GM06990 (cell line): ENCODE data around the gene UBAP2.

ENCODE experiments used
- DNase-seq: peaks from one replicate; pipeline ENCODE4 v3.0.0-alpha.2; 2011; ENCODE audit not compliant: insufficient read length; ENCODE audit errors: extremely low read depth
- H3K27me3 ChIP-seq: replicated peaks from 2 replicates; pipeline ENCODE4 v1.6.0; 2011; ENCODE audit warnings: low read length; ENCODE audit not compliant: control insufficient read depth, insufficient read depth
- H3K36me3 ChIP-seq: 2 replicates; pipeline ENCODE4 v1.5.1; 2011; ENCODE audit warnings: low read length; ENCODE audit not compliant: control insufficient read depth, insufficient read depth
- H3K4me3 ChIP-seq: replicated peaks from 2 replicates; pipeline ENCODE4 v1.5.1; 2011; ENCODE audit warnings: low read depth, mild to moderate bottlenecking, control low read depth, low read length
- TF ChIP-seq, protein P1 (sequence below): IDR thresholded peaks from 2 replicates; pipeline ENCODE4 v1.5.1; 2011; ENCODE audit warnings: low read length, control low read depth, mild to moderate bottlenecking, inconsistent platforms; ENCODE audit not compliant: insufficient read depth, poor library complexity, severe bottlenecking

Gene UBAP2

DNA sequence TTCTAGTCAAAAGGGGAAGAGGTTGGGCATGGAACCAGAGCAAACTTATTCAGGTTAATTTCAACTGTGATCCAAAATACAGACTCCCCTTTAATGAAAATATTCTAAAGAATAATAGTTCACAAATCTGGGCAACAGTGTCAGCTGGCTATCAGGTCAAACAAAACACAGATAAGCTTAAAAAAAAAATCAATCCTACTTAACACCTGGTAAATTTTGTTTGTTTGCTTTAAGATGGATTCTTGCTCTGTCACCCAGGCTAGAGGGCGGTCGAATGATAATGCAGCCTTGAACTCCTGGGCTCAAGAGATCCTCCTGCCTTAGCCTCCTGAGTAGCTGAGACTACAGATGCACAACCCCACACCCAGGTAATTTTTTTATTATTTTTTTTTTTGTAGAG lies 89.0 kb downstream of the UBAP2 start:
- DNase-seq = no peak
- Histone ChIP-seq H3K27me3 (no peaks in the 10 kb centered on the region), H3K4me3 (no peak overlapping the region), H3K36me3 (peaks cover 5% of the 10 kb centered on the region)
- TF ChIP-seq, protein P1, sequence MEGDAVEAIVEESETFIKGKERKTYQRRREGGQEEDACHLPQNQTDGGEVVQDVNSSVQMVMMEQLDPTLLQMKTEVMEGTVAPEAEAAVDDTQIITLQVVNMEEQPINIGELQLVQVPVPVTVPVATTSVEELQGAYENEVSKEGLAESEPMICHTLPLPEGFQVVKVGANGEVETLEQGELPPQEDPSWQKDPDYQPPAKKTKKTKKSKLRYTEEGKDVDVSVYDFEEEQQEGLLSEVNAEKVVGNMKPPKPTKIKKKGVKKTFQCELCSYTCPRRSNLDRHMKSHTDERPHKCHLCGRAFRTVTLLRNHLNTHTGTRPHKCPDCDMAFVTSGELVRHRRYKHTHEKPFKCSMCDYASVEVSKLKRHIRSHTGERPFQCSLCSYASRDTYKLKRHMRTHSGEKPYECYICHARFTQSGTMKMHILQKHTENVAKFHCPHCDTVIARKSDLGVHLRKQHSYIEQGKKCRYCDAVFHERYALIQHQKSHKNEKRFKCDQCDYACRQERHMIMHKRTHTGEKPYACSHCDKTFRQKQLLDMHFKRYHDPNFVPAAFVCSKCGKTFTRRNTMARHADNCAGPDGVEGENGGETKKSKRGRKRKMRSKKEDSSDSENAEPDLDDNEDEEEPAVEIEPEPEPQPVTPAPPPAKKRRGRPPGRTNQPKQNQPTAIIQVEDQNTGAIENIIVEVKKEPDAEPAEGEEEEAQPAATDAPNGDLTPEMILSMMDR = no peak

DNA sequence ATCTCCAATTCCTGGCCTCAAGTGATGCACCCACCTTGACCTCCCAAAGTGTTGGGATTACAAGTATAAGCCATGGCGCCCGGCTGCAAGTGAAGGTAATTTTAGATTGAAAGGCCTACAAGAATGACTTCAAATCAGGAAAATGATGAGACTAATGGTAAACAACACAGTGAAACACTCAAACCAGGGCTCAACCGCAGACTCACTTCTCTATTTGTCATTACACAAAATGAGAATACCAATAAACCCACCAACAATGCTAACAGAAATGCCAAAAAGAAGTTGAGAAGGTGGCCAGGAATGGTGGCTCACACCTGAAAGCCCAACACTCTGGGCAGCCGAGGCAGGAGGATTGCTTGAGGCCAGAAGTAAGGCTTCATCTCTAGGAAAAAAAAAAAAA lies 92.1 kb downstream of the UBAP2 start:
- no peak overlapping the region for H3K4me3 ChIP-seq
- peak; percentile 14 for DNase-seq
- no peaks in the 10 kb centered on the region for H3K27me3 ChIP-seq
- TF ChIP-seq, protein P1 = no peak
- peaks cover 7% of the 10 kb centered on the region for H3K36me3 ChIP-seq

DNA sequence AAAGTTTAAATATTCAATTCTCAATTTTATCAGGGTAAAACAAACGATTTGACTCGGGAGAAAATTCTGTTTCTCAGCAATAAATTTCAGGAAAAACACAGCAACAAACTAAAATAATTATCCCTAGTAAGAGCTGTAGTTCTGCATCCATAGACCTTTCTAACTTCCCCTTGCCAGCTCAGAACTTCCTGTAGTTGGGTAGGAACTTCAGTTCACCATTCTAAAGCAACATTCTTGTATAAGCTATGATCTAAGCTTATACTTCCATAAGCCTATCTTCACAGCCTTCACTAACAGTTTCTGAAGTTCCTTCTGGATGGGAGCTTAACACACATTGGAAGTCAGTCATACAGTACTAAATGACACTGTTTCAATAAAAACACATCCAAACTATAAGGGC lies 96.6 kb downstream of the UBAP2 start:
- TF ChIP-seq, protein P1 = no peak
- peaks cover 5% of the 10 kb centered on the region for H3K36me3 ChIP-seq
- DNase-seq = no peak
- H3K27me3 ChIP-seq = no peaks in the 10 kb centered on the region
- H3K4me3 ChIP-seq = no peak overlapping the region

DNA sequence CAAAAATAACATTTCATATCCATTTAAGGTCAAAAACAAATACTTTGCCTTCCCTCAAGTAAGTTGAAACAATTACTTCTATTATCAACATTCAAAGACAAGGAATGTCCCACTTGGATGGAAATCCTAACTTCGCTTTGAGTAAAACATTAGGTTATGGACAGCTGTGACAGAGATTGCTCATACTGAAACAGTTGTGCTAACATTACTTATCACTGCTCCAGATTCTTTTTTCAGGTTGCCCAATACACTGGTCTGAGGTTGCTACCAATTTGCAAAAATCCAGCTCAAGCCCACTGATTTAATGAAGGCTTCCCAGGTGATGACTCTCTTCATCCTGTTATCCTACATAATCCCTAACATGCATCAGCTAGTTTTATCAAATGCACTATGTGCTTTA lies 98.3 kb downstream of the UBAP2 start:
- TF ChIP-seq, protein P1 = no peak
- Histone ChIP-seq H3K27me3 (no peaks in the 10 kb centered on the region), H3K36me3 (peaks cover 10% of the 10 kb centered on the region), H3K4me3 (no peak overlapping the region)
- no peak for DNase-seq

DNA sequence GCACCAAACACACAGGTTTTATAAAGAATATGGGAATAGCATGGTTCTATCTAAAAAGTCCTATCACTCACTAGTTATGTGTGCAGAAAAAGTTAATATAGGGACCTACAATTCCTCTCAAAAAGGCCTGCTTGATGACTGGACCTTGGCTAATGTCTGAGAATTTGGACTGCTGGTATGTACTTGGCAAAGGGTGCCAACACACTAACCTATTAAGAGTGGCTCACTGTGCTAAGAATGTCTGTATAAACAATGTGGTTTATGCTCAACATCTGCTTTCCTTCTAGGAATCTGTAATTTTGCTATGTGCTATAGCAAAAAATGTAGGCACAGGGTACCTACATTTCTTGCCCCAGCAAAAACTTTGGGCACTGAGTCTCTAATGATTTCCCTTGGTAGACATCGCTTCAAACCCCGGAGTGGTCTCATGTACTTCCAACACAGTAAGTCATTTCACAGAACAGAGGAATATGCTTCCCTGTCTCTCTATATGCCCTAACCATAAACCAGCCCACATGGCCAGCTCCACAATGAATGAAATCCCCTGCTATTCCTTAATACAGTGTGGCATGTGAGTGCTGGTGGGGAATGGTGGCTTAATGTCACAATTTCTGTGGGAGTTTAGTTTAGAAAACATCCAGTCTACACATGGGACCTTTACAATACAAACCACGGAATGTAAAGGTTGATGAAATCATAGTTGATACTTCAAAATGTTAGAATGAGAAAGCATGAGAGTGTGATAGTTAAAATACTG lies 101.7 kb downstream of the UBAP2 start:
- no peak overlapping the region for H3K4me3 ChIP-seq
- DNase-seq = no peak
- peaks cover 13% of the 10 kb centered on the region for H3K36me3 ChIP-seq
- TF ChIP-seq, protein P1 = no peak
- H3K27me3 ChIP-seq = no peaks in the 10 kb centered on the region
